ENCODE data around the gene SGSM1. TPM values are rescaled to one million over a fixed set of nuclear protein-coding genes. Genes with fewer than 3 reads are reported as not detected.

The SGSM1 gene
- total RNA-seq, 1 experiment from 2014 or later, result not detected

- Histone ChIP-seq H3K27me3 (ENCODE audit: low read length) (no peaks in the 10 kb centered on the region), H3K4me1 (ENCODE audit: low read length) (no peaks in the 10 kb centered on the region), H3K79me2 (ENCODE audit: low read length) (no peaks in the 10 kb centered on the region), H3K9me3 (ENCODE audit: low read length) (no peaks in the 10 kb centered on the region), H3K9me2 (replicated peaks; ENCODE audit: insufficient read depth, low read length) (no peaks in the 10 kb centered on the region), H3K4me3 (ENCODE audit: low read length) (no peak overlapping the region), H3K27ac (ENCODE audit: low read length) (no peak overlapping the region), H3K36me3 (ENCODE audit: insufficient read depth, low read length) (no peaks in the 10 kb centered on the region), H4K20me1 (ENCODE audit: insufficient read depth, low read depth, low read length) (no peaks in the 10 kb centered on the region), H3K4me2 (ENCODE audit: low read depth, low read length, poor library complexity, severe bottlenecking) (no peak overlapping the region), H2AFZ (ENCODE audit: low read length) (no peak overlapping the region), H3K9ac (ENCODE audit: low read length) (no peak overlapping the region)
- DNase-seq, result peak; percentile 85
Measured at GRCh38 chr22:24768537-24769374, 37.3 kb upstream of the SGSM1 start.

DNA sequence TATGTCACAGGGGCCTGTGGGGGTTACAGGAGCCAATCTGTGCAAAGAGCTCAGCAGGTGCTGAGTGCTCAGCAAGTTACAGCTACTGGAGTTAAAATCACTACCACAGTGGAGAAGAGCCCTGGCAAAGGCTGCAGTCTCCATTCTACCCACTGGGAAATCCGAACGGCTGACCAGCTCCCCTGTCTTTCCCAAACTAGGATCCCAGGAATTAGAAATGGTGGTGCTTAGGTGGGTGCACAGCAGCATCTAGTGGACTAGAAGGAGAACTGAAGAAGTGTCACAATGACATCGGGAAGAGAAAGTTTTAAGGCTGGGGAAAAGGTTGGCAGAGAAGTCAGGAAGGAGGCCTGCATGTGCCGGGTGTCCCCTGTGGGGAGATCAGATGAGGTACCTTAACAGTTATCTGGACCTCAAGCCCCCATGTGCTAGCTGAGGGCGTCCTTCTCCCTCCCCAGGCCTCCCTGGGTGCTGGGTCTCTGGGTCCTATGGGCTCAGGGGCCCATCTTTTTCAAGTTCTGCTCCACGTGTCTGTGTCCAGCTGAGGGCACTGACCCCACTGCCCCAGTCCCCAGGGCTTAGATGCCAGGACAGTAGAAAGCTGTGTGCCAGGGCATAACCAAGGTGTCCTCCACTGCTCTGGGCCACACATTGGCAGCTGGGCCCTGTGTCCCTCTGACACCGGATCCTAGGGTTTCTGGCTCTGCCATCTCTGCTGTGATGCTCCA lies 33.4 kb upstream of the SGSM1 start:
- Histone ChIP-seq H3K27ac (ENCODE audit: low read length) (no peak overlapping the region), H3K4me3 (ENCODE audit: low read length) (no peak overlapping the region), H3K9me2 (replicated peaks; ENCODE audit: insufficient read depth, low read length) (no peaks in the 10 kb centered on the region), H3K4me1 (ENCODE audit: low read length) (no peaks in the 10 kb centered on the region), H3K27me3 (ENCODE audit: low read length) (no peaks in the 10 kb centered on the region), H4K20me1 (ENCODE audit: insufficient read depth, low read depth, low read length) (no peaks in the 10 kb centered on the region), H3K9ac (ENCODE audit: low read length) (no peak overlapping the region), H3K4me2 (ENCODE audit: low read depth, low read length, poor library complexity, severe bottlenecking) (no peak overlapping the region), H3K79me2 (ENCODE audit: low read length) (no peaks in the 10 kb centered on the region), H3K36me3 (ENCODE audit: insufficient read depth, low read length) (no peaks in the 10 kb centered on the region), H2AFZ (ENCODE audit: low read length) (no peak overlapping the region), H3K9me3 (ENCODE audit: low read length) (no peaks in the 10 kb centered on the region)
- no peak for DNase-seq

DNA sequence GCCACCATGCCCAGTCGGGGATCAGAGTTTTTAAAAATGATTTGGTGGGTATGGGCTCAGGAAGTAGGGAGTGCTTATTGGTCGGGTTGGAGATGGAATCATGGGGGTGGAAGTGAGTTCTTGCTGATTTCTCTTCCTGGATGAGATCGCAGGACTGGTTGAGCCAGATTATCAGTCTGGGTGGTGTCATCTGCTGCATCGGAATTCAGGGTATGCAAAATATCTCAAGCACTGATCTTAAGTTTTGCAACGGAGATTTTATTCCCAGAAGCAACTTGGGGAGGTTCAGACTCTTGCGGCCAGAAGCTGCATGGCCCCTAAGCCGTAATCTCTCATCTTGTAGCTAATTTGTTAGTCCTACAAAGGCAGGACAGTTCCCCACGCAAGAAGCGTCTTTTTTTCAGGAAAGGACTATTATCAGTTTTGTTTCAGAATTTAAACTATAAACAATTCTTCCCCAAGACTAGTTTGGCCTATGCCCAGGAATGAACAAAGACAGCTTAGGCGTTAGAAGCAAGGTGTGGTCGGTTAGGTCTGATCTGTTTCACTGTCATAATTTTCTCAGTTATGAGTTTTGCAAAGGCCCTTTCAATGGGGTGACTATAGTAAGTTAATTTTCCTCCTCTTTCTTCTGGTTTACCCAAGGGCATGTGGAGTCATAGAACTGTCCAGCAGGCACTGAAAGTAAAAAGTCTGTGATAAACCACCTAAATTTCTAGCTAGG lies 30.1 kb upstream of the SGSM1 start:
- H3K4me2 ChIP-seq (ENCODE audit: low read depth, low read length, poor library complexity, severe bottlenecking), result no peak overlapping the region

GRCh38 chr22:24776525-24776924 lies 29.5 kb upstream of the SGSM1 start:
- no peak overlapping the region for H3K4me3 ChIP-seq (ENCODE audit: low read length)
- no peaks in the 10 kb centered on the region for H3K9me3 ChIP-seq (ENCODE audit: low read length)
- H4K20me1 ChIP-seq (ENCODE audit: insufficient read depth, low read depth, low read length), result no peaks in the 10 kb centered on the region
- no peak for DNase-seq
- no peak overlapping the region for H3K27ac ChIP-seq (ENCODE audit: low read length)
- no peak overlapping the region for H3K9ac ChIP-seq (ENCODE audit: low read length)
- H3K27me3 ChIP-seq (ENCODE audit: low read length), result no peaks in the 10 kb centered on the region
- H3K79me2 ChIP-seq (ENCODE audit: low read length), result no peaks in the 10 kb centered on the region
- H3K36me3 ChIP-seq (ENCODE audit: insufficient read depth, low read length), result no peaks in the 10 kb centered on the region
- H3K4me2 ChIP-seq (ENCODE audit: low read depth, low read length, poor library complexity, severe bottlenecking), result no peak overlapping the region
- no peaks in the 10 kb centered on the region for H3K9me2 ChIP-seq (replicated peaks; ENCODE audit: insufficient read depth, low read length)
- no peaks in the 10 kb centered on the region for H3K4me1 ChIP-seq (ENCODE audit: low read length)
- no peak overlapping the region for H2AFZ ChIP-seq (ENCODE audit: low read length)

More for the DNA sequence above, 30.1 kb upstream of the SGSM1 start:
- H3K4me1 ChIP-seq (ENCODE audit: low read length), result no peaks in the 10 kb centered on the region
- H3K4me3 ChIP-seq (ENCODE audit: low read length), result no peak overlapping the region
- H3K36me3 ChIP-seq (ENCODE audit: insufficient read depth, low read length), result no peaks in the 10 kb centered on the region
- H3K27me3 ChIP-seq (ENCODE audit: low read length), result no peaks in the 10 kb centered on the region
- H3K27ac ChIP-seq (ENCODE audit: low read length), result no peak overlapping the region
- no peaks in the 10 kb centered on the region for H3K79me2 ChIP-seq (ENCODE audit: low read length)
- no peaks in the 10 kb centered on the region for H3K9me3 ChIP-seq (ENCODE audit: low read length)
- no peaks in the 10 kb centered on the region for H3K9me2 ChIP-seq (replicated peaks; ENCODE audit: insufficient read depth, low read length)
- DNase-seq, result no peak
- H4K20me1 ChIP-seq (ENCODE audit: insufficient read depth, low read depth, low read length), result no peaks in the 10 kb centered on the region
- H3K9ac ChIP-seq (ENCODE audit: low read length), result no peak overlapping the region
- no peak overlapping the region for H2AFZ ChIP-seq (ENCODE audit: low read length)

DNA sequence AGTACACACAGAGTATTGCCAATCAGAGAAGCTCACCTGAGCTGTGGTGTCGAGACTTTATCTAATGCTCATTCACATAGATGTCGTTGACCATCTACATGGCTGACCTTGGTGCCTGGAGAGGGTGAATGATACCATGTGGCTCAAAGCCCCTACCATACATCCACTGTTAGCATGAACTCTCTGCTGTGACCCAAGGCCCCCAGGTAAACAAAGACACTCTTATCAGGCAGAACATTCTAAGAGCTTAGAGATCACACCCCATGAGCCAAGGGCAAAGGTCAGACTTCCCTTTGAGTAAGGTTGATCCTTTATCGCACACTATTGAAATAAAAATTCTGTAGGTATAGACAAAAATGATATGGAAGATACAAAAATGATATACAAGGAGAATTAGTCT lies 16.5 kb upstream of the SGSM1 start:
- H3K9ac ChIP-seq (ENCODE audit: low read length), result no peak overlapping the region
- H3K27ac ChIP-seq (ENCODE audit: low read length), result no peak overlapping the region
- H3K36me3 ChIP-seq (ENCODE audit: insufficient read depth, low read length), result no peaks in the 10 kb centered on the region
- H3K4me1 ChIP-seq (ENCODE audit: low read length), result no peaks in the 10 kb centered on the region
- H3K4me2 ChIP-seq (ENCODE audit: low read depth, low read length, poor library complexity, severe bottlenecking), result no peak overlapping the region
- H3K79me2 ChIP-seq (ENCODE audit: low read length), result no peaks in the 10 kb centered on the region
- H3K4me3 ChIP-seq (ENCODE audit: low read length), result no peak overlapping the region
- H3K27me3 ChIP-seq (ENCODE audit: low read length), result no peaks in the 10 kb centered on the region
- no peak for DNase-seq
- H4K20me1 ChIP-seq (ENCODE audit: insufficient read depth, low read depth, low read length), result no peaks in the 10 kb centered on the region
- H3K9me3 ChIP-seq (ENCODE audit: low read length), result no peaks in the 10 kb centered on the region
- H2AFZ ChIP-seq (ENCODE audit: low read length), result no peak overlapping the region
- H3K9me2 ChIP-seq (replicated peaks; ENCODE audit: insufficient read depth, low read length), result no peaks in the 10 kb centered on the region

DNA sequence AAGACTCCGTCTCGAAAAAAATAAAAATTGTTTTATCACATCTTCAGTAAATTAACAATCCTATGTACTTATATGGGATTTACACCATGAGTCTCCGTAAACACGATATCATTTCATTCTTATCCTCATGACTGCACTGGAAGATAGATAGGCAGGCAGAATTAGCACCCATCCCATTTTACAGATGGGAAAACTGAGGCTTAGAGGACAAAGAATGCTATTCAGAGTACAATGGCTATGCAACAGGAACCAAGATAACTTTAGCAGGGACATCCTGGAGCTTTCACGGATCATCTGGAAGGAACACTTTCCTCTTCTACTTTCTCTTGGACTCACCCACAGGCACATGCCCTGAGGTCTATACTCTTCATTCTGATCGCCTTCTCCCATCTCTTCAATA lies 14.6 kb upstream of the SGSM1 start:
- Histone ChIP-seq H3K9me3 (ENCODE audit: low read length) (no peaks in the 10 kb centered on the region), H3K79me2 (ENCODE audit: low read length) (no peaks in the 10 kb centered on the region), H3K9me2 (replicated peaks; ENCODE audit: insufficient read depth, low read length) (no peaks in the 10 kb centered on the region), H3K4me3 (ENCODE audit: low read length) (no peak overlapping the region), H3K9ac (ENCODE audit: low read length) (no peak overlapping the region), H3K27me3 (ENCODE audit: low read length) (no peaks in the 10 kb centered on the region), H3K36me3 (ENCODE audit: insufficient read depth, low read length) (no peaks in the 10 kb centered on the region), H3K4me2 (ENCODE audit: low read depth, low read length, poor library complexity, severe bottlenecking) (no peak overlapping the region), H2AFZ (ENCODE audit: low read length) (no peak overlapping the region), H3K4me1 (ENCODE audit: low read length) (no peaks in the 10 kb centered on the region), H4K20me1 (ENCODE audit: insufficient read depth, low read depth, low read length) (no peaks in the 10 kb centered on the region), H3K27ac (ENCODE audit: low read length) (no peak overlapping the region)
- no peak for DNase-seq

DNA sequence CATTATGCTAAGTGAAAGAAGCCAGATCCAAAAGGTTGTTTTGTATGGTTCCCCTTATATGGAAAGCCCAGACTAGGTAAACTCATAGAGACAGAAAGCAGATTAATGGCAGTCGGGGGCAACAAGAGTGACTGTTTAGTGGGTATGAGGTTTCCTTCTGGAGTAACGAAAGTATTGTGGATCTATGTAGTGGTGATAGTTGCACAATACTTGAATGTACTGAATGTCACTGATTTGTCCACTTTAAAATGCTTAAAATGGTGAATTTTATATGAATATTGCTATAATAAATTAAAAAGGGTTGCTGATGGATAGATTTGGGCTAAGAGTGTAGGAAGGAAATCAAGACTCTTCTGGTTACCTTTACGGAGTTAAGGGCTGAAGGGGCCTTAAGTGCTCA lies 10.0 kb upstream of the SGSM1 start:
- H3K4me2 ChIP-seq (ENCODE audit: low read depth, low read length, poor library complexity, severe bottlenecking), result no peak overlapping the region
- H2AFZ ChIP-seq (ENCODE audit: low read length), result no peak overlapping the region
- no peak overlapping the region for H3K27ac ChIP-seq (ENCODE audit: low read length)
- H3K4me3 ChIP-seq (ENCODE audit: low read length), result no peak overlapping the region
- H3K9me3 ChIP-seq (ENCODE audit: low read length), result no peaks in the 10 kb centered on the region
- H3K9me2 ChIP-seq (replicated peaks; ENCODE audit: insufficient read depth, low read length), result no peaks in the 10 kb centered on the region
- H4K20me1 ChIP-seq (ENCODE audit: insufficient read depth, low read depth, low read length), result no peaks in the 10 kb centered on the region
- H3K36me3 ChIP-seq (ENCODE audit: insufficient read depth, low read length), result no peaks in the 10 kb centered on the region
- H3K79me2 ChIP-seq (ENCODE audit: low read length), result no peaks in the 10 kb centered on the region
- H3K4me1 ChIP-seq (ENCODE audit: low read length), result no peaks in the 10 kb centered on the region
- no peak for DNase-seq
- no peaks in the 10 kb centered on the region for H3K27me3 ChIP-seq (ENCODE audit: low read length)
- H3K9ac ChIP-seq (ENCODE audit: low read length), result no peak overlapping the region

- Histone ChIP-seq H2AFZ (ENCODE audit: low read length) (no peak overlapping the region), H4K20me1 (ENCODE audit: insufficient read depth, low read depth, low read length) (no peaks in the 10 kb centered on the region), H3K9me2 (replicated peaks; ENCODE audit: insufficient read depth, low read length) (no peaks in the 10 kb centered on the region), H3K9me3 (ENCODE audit: low read length) (no peaks in the 10 kb centered on the region), H3K27me3 (ENCODE audit: low read length) (no peaks in the 10 kb centered on the region), H3K27ac (ENCODE audit: low read length) (no peak overlapping the region), H3K36me3 (ENCODE audit: insufficient read depth, low read length) (no peaks in the 10 kb centered on the region), H3K4me3 (ENCODE audit: low read length) (no peak overlapping the region), H3K4me2 (ENCODE audit: low read depth, low read length, poor library complexity, severe bottlenecking) (no peak overlapping the region), H3K4me1 (ENCODE audit: low read length) (no peaks in the 10 kb centered on the region), H3K9ac (ENCODE audit: low read length) (no peak overlapping the region), H3K79me2 (ENCODE audit: low read length) (no peaks in the 10 kb centered on the region)
- DNase-seq, result no peak
Measured at GRCh38 chr22:24796860-24797259, 9.2 kb upstream of the SGSM1 start.

Data from Karpas-422 (cell line).